HEK293T (cell line): ENCODE data around the gene FCHO2.
"Not testable (repeated sequence)": the region's sequence is repeated elsewhere in the genome, so short reads cannot be mapped to it uniquely, and the experiment has no call there.

Source experiments
- ARNT ChIP-seq: fragments of 450-650 bp; IDR thresholded peaks from 2 replicates; pipeline ENCODE4 v1.6.1; 2017; ENCODE audit warnings: mild to moderate bottlenecking
- BHLHE40 ChIP-seq: fragments of 450-650 bp; IDR thresholded peaks from 2 replicates; pipeline ENCODE4 v1.6.1; 2016; ENCODE audit warnings: mild to moderate bottlenecking, moderate library complexity, borderline replicate concordance
- CTBP1 ChIP-seq: fragments of 450-650 bp; IDR thresholded peaks from 2 replicates; pipeline ENCODE4 v1.6.1; 2016; ENCODE audit warnings: borderline replicate concordance
- ELF4 ChIP-seq: fragments of 450-650 bp; IDR thresholded peaks from 2 replicates; pipeline ENCODE4 v1.6.1; 2017; ENCODE audit warnings: antibody characterized with exemption
- FOXA1 ChIP-seq: fragments of 450-650 bp; IDR thresholded peaks from 2 replicates; pipeline ENCODE4 v1.6.1; 2016; ENCODE audit warnings: mild to moderate bottlenecking
- FOXK2 ChIP-seq: fragments of 450-650 bp; IDR thresholded peaks from 2 replicates; pipeline ENCODE4 v1.6.1; 2016; ENCODE audit warnings: mild to moderate bottlenecking
- FOXM1 ChIP-seq: fragments of 450-650 bp; IDR thresholded peaks from 2 replicates; pipeline ENCODE4 v1.6.1; 2017; ENCODE audit warnings: mild to moderate bottlenecking, borderline replicate concordance
- HDGF ChIP-seq: fragments of 450-650 bp; IDR thresholded peaks from 2 replicates; pipeline ENCODE4 v1.6.1; 2017; ENCODE audit warnings: antibody characterized with exemption, borderline replicate concordance
- L3MBTL2 ChIP-seq: fragments of 450-650 bp; conservative IDR thresholded peaks from 2 replicates; pipeline ENCODE4 v1.6.1; 2016; ENCODE audit warnings: mild to moderate bottlenecking
- NFRKB ChIP-seq: fragments of 450-650 bp; IDR thresholded peaks from 2 replicates; pipeline ENCODE4 v1.6.1; 2016; ENCODE audit warnings: mild to moderate bottlenecking, moderate library complexity
- SP1 ChIP-seq: fragments of 450-650 bp; IDR thresholded peaks from 2 replicates; pipeline ENCODE4 v1.6.1; 2017
- SUZ12 ChIP-seq: fragments of 450-650 bp; IDR thresholded peaks from 2 replicates; pipeline ENCODE4 v1.6.1; 2016; ENCODE audit warnings: mild to moderate bottlenecking
- TARDBP ChIP-seq: fragments of 450-650 bp; IDR thresholded peaks from 2 replicates; pipeline ENCODE4 v1.6.1; 2016
- ZNF384 ChIP-seq: fragments of 450-650 bp; IDR thresholded peaks from 2 replicates; pipeline ENCODE4 v1.6.1; 2016

GRCh38 chr5:73011612-73012011 lies 55.8 kb downstream of the FCHO2 start:
- TF ChIP-seq NFRKB, TARDBP, FOXK2, ZNF384, BHLHE40, FOXA1, ELF4, L3MBTL2, SP1, FOXM1, CTBP1, ARNT, HDGF, SUZ12: not testable (repeated sequence)
